ENCODE data around the gene LDB1.

Gene LDB1

DNA sequence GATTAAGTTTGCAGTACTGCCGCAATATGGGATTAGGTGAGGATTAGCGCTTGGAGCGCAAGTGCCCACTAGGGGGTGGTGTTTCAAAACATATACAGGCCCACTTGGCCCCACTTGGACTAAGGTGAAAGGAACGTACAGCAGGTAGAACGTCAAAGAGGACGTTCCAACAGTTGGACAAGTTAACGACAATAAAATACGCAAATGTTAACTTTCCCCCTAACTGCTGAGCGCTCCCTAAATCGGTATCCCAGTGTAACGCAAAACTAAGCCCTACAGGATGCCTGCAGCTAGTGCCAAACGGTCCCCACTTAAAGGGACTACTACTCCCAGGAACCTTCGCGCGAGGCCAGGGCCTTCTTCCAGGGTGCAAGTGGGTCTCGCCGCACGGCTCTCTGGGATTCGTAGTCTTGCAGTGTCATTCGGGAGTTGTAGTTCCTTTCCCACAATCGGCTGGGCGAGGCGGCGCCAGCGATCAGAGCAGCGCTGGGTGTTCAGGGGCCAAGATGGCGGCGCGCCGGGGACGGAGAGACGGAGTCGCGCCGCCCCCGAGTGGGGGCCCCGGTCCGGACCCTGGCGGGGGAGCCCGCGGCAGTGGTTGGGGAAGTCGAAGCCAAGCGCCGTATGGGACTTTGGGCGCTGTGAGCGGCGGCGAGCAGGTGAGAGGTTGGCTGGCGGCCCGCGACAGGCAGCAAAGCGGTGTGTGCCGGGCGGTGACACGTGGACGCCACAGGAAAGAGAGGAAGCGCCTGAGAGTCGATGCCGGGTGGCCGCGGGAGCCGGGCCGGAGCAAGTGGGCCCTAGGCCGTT, 12.6 kb upstream of the LDB1 start, which contains the start of gene PPRC1:
Gene PPRC1, plus strand, starts transcription at position 478 of the 810 bp plus-strand sequence. Its CDS starts 29 bp downstream, at position 507.
- Histone ChIP-seq H3K4me3 (ENCODE audit: low read length) (peak within 1 kb of the TSS; percentile 93), H3K4me1 (ENCODE audit: control insufficient read depth, low read length) (peaks cover 28% of the 10 kb centered on the region), H4K20me1 (ENCODE audit: control insufficient read depth, insufficient read depth, low read depth, low read length) (peaks cover 12% of the 10 kb centered on the region; the same call in 1 of the 2 replicates), H3K79me2 (ENCODE audit: control insufficient read depth, low read length) (peaks cover 57% of the 10 kb centered on the region), H3F3A (ENCODE audit: control insufficient read depth, insufficient read depth) (no peaks in the 10 kb centered on the region), H3K36me3 (ENCODE audit: control insufficient read depth, low read length) (peaks cover 48% of the 10 kb centered on the region), H3K27me3 (ENCODE audit: control insufficient read depth, low read length) (no peaks in the 10 kb centered on the region), H3K4me2 (ENCODE audit: low read length) (peak within 1 kb of the TSS; percentile 87), H3K9me3 (ENCODE audit: control insufficient read depth, insufficient read depth, low read length) (no peaks in the 10 kb centered on the region), H3K9me2 (replicated peaks; ENCODE audit: control insufficient read depth, low read length) (no peaks in the 10 kb centered on the region), H3K27ac (ENCODE audit: low read depth, low read length) (peak within 1 kb of the TSS; percentile 65)
- TF ChIP-seq EZH2phosphoT487 (IDR thresholded peaks at IDR 0.05; ENCODE audit: borderline replicate concordance, low read length) (no peak), CTCF (IDR thresholded peaks at IDR 0.05; ENCODE audit: low read depth, low read length, poor library complexity, severe bottlenecking) (peak; percentile 96)

GRCh38 chr10:102132193-102132562, 12.0 kb upstream of the LDB1 start:
- H3K27me3 ChIP-seq (ENCODE audit: control insufficient read depth, low read length) = no peaks in the 10 kb centered on the region
- H3K9me2 ChIP-seq (replicated peaks; ENCODE audit: control insufficient read depth, low read length) = no peaks in the 10 kb centered on the region
- peak overlapping the region; percentile 65 for H3K27ac ChIP-seq (ENCODE audit: low read depth, low read length)
- H3K79me2 ChIP-seq (ENCODE audit: control insufficient read depth, low read length) = peaks cover 51% of the 10 kb centered on the region
- H3K36me3 ChIP-seq (ENCODE audit: control insufficient read depth, low read length) = peaks cover 42% of the 10 kb centered on the region
- H3K4me1 ChIP-seq (ENCODE audit: control insufficient read depth, low read length) = peaks cover 28% of the 10 kb centered on the region
- no peaks in the 10 kb centered on the region for H3K9me3 ChIP-seq (ENCODE audit: control insufficient read depth, insufficient read depth, low read length)
- H4K20me1 ChIP-seq (ENCODE audit: control insufficient read depth, insufficient read depth, low read depth, low read length) = peaks cover 12% of the 10 kb centered on the region; the same call in 1 of the 2 replicates
- H3K4me2 ChIP-seq (ENCODE audit: low read length) = peak overlapping the region; percentile 87
- TF ChIP-seq CTCF (IDR thresholded peaks at IDR 0.05; ENCODE audit: low read depth, low read length, poor library complexity, severe bottlenecking) (no peak), EZH2phosphoT487 (IDR thresholded peaks at IDR 0.05; ENCODE audit: borderline replicate concordance, low read length) (no peak)
- no peaks in the 10 kb centered on the region for H3F3A ChIP-seq (ENCODE audit: control insufficient read depth, insufficient read depth)
- H3K4me3 ChIP-seq (ENCODE audit: low read length) = peak overlapping the region; percentile 93

DNA sequence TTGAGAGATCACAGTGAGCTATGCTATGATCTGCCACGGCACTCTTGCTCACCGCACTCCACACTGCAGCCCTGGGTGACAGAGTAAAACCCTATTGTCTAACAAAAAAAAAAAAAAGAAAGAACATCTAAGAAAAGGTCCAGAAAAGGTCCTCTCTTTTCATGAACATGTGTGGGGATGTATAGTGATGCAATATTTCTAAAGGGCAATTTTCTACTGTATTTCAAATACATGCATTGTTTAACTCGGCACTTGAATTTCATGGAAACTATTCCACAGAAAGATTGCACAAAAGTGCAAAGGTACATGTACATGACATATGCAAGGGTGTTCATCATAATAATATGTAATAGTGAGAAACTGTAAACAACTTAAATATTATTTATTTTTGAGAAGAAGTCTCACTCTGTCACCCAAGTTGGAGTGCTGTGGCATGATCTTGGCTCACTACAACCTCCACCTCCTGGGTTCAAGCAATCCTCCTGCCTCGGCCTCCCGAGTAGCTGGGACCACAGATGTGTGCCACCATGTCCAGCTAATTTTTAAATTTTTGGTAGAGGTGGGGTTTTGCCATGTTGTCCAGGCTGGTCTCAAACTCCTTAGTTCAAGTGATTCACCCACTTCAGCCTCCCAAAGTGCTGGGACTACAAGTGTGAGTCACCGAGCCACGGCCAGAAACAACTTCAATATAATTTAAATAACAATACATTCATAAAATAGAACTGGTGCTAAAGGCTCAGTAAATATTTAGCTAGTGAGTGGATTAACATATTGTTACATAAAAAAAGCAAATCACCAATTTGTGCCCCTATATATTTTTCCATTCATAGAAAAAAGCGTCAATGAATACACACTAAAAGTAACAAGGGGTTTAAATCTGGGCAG, 11.4 kb upstream of the LDB1 start:
- H3K4me1 ChIP-seq (ENCODE audit: control insufficient read depth, low read length) = peaks cover 28% of the 10 kb centered on the region
- H3K9me3 ChIP-seq (ENCODE audit: control insufficient read depth, insufficient read depth, low read length) = no peaks in the 10 kb centered on the region
- peak overlapping the region; percentile 87 for H3K4me2 ChIP-seq (ENCODE audit: low read length)
- H3K79me2 ChIP-seq (ENCODE audit: control insufficient read depth, low read length) = peaks cover 44% of the 10 kb centered on the region
- H3F3A ChIP-seq (ENCODE audit: control insufficient read depth, insufficient read depth) = no peaks in the 10 kb centered on the region
- peak overlapping the region; percentile 93; the same call in 1 of the 2 replicates for H3K4me3 ChIP-seq (ENCODE audit: low read length)
- H3K27ac ChIP-seq (ENCODE audit: low read depth, low read length) = no peak overlapping the region; the same call in 1 of the 2 replicates
- H3K36me3 ChIP-seq (ENCODE audit: control insufficient read depth, low read length) = peaks cover 35% of the 10 kb centered on the region
- H3K27me3 ChIP-seq (ENCODE audit: control insufficient read depth, low read length) = no peaks in the 10 kb centered on the region
- TF ChIP-seq EZH2phosphoT487 (IDR thresholded peaks at IDR 0.05; ENCODE audit: borderline replicate concordance, low read length) (no peak), CTCF (IDR thresholded peaks at IDR 0.05; ENCODE audit: low read depth, low read length, poor library complexity, severe bottlenecking) (no peak)
- no peaks in the 10 kb centered on the region for H3K9me2 ChIP-seq (replicated peaks; ENCODE audit: control insufficient read depth, low read length)
- peaks cover 12% of the 10 kb centered on the region; the same call in 1 of the 2 replicates for H4K20me1 ChIP-seq (ENCODE audit: control insufficient read depth, insufficient read depth, low read depth, low read length)
